ENCODE data around the gene SPATA18. TPM values are rescaled to one million over a fixed set of nuclear protein-coding genes. Genes with fewer than 3 reads are reported as not detected.

The SPATA18 gene
- total RNA-seq, 1 experiment from 2014 or later = 0.47 TPM

DNA sequence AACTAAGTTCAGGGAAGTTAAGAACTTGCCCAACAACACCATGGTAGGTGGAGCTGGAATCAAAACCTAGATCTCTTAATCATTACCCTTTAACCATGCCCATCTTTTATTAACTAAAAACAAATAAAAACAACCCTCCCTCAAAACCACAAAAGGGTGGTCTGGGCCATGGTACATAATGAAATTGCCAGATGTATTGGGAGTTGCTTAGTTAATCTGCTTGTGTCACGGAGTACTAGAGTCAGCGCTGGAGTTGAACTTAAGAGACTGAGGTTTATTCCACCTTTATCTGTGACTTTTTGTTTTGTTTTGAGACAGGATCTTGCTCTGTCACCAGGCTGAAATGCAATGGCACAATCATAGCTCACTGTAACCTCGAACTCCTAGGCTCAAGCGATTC lies 44.2 kb upstream of the SPATA18 start:
- Histone ChIP-seq H3K9me3 (ENCODE audit: control insufficient read depth in 1 of 2, insufficient read depth in 1 of 2, low read depth in 1 of 2, low read length in 2 of 2) (no peaks in the 10 kb centered on the region), H3K4me3 (replicated peaks in 1 of 2; ENCODE audit: low read depth in 1 of 2, low read length in 2 of 2) (no peak overlapping the region), H3K27me3 (ENCODE audit: insufficient read depth, low read length) (no peaks in the 10 kb centered on the region), H3K36me3 (ENCODE audit: control insufficient read depth in 1 of 2, insufficient read depth in 2 of 2, low read length in 2 of 2) (no peaks in the 10 kb centered on the region), H3K27ac (ENCODE audit: low read depth, low read length) (no peak overlapping the region), H3K4me1 (ENCODE audit: control insufficient read depth in 1 of 2, insufficient read depth in 2 of 2, low read length in 2 of 2) (no peaks in the 10 kb centered on the region), H2AFZ (ENCODE audit: low read depth, low read length, poor library complexity, severe bottlenecking) (no peak overlapping the region), H3K4me2 (ENCODE audit: low read length) (no peak overlapping the region), H4K20me1 (ENCODE audit: insufficient read depth) (no peaks in the 10 kb centered on the region), H3K9ac (ENCODE audit: low read length) (no peak overlapping the region), H3K79me2 (ENCODE audit: insufficient read depth, low read length) (no peaks in the 10 kb centered on the region), H3K9me2 (ENCODE audit: insufficient read depth) (no peaks in the 10 kb centered on the region)
- POLR2A ChIA-PET = no interaction called here
- intact Hi-C loops (cut with micrococcal nuclease) = no loop called here
- no peak for DNase-seq (ENCODE audit: low read depth, low spot score)
- ATAC-seq = no peak
- no TSS peak for BruUV-seq (replicated peaks)
- CTCF ChIA-PET = no interaction called here
- TF ChIP-seq SRF (IDR thresholded peaks at IDR 0.05; ENCODE audit: low read depth) (no peak), TCF7L2 (IDR thresholded peaks at IDR 0.05; ENCODE audit: borderline replicate concordance, extremely low read depth, insufficient read depth, insufficient read length) (no peak), POLR2A (IDR thresholded peaks at IDR 0.05; ENCODE audit: borderline replicate concordance, extremely low read depth, insufficient read depth, insufficient read length) (no peak), SP1 (IDR thresholded peaks at IDR 0.05; ENCODE audit: low read depth) (no peak), SIN3A (IDR thresholded peaks at IDR 0.05; ENCODE audit: low read depth) (no peak), EZH2phosphoT487 (IDR thresholded peaks at IDR 0.05; ENCODE audit: borderline replicate concordance) (no peak), RAD21 (IDR thresholded peaks at IDR 0.05; ENCODE audit: low read depth) (no peak), CEBPB (IDR thresholded peaks at IDR 0.05; ENCODE audit: low read depth) (no peak), POLR2AphosphoS5 (IDR thresholded peaks at IDR 0.05; ENCODE audit: low read depth, low read length) (no peak), ZFX (IDR thresholded peaks at IDR 0.05) (no peak)
- TF ChIP-seq, protein P1, sequence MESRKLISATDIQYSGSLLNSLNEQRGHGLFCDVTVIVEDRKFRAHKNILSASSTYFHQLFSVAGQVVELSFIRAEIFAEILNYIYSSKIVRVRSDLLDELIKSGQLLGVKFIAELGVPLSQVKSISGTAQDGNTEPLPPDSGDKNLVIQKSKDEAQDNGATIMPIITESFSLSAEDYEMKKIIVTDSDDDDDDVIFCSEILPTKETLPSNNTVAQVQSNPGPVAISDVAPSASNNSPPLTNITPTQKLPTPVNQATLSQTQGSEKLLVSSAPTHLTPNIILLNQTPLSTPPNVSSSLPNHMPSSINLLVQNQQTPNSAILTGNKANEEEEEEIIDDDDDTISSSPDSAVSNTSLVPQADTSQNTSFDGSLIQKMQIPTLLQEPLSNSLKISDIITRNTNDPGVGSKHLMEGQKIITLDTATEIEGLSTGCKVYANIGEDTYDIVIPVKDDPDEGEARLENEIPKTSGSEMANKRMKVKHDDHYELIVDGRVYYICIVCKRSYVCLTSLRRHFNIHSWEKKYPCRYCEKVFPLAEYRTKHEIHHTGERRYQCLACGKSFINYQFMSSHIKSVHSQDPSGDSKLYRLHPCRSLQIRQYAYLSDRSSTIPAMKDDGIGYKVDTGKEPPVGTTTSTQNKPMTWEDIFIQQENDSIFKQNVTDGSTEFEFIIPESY (IDR thresholded peaks at IDR 0.05; ENCODE audit: extremely low read depth, insufficient replicate concordance, low read length) = no peak
- TF ChIP-seq, protein P2, sequence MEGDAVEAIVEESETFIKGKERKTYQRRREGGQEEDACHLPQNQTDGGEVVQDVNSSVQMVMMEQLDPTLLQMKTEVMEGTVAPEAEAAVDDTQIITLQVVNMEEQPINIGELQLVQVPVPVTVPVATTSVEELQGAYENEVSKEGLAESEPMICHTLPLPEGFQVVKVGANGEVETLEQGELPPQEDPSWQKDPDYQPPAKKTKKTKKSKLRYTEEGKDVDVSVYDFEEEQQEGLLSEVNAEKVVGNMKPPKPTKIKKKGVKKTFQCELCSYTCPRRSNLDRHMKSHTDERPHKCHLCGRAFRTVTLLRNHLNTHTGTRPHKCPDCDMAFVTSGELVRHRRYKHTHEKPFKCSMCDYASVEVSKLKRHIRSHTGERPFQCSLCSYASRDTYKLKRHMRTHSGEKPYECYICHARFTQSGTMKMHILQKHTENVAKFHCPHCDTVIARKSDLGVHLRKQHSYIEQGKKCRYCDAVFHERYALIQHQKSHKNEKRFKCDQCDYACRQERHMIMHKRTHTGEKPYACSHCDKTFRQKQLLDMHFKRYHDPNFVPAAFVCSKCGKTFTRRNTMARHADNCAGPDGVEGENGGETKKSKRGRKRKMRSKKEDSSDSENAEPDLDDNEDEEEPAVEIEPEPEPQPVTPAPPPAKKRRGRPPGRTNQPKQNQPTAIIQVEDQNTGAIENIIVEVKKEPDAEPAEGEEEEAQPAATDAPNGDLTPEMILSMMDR (IDR thresholded peaks at IDR 0.05 in 2 of 3, conservative IDR thresholded peaks at IDR 0.05 in 1 of 3; ENCODE audit: borderline replicate concordance in 1 of 3, insufficient read depth in 1 of 3, low read depth in 2 of 3, low read length in 2 of 3) = no peak
- RAD21 ChIA-PET (ENCODE audit: low non-redundant PET in 1 of 2, low total read pairs in 2 of 2, uncharacterized antibody in 2 of 2, unreplicated experiment in 2 of 2) = no interaction called here
